ENCODE measurements around the gene UQCRFS1.
A peak's percentile ranks its signal among the peaks of the same experiment; 100 is the strongest.
"Not testable (repeated sequence)": the region's sequence is repeated elsewhere in the genome, so short reads cannot be mapped to it uniquely, and the experiment has no call there.

UQCRFS1 gene

DNA sequence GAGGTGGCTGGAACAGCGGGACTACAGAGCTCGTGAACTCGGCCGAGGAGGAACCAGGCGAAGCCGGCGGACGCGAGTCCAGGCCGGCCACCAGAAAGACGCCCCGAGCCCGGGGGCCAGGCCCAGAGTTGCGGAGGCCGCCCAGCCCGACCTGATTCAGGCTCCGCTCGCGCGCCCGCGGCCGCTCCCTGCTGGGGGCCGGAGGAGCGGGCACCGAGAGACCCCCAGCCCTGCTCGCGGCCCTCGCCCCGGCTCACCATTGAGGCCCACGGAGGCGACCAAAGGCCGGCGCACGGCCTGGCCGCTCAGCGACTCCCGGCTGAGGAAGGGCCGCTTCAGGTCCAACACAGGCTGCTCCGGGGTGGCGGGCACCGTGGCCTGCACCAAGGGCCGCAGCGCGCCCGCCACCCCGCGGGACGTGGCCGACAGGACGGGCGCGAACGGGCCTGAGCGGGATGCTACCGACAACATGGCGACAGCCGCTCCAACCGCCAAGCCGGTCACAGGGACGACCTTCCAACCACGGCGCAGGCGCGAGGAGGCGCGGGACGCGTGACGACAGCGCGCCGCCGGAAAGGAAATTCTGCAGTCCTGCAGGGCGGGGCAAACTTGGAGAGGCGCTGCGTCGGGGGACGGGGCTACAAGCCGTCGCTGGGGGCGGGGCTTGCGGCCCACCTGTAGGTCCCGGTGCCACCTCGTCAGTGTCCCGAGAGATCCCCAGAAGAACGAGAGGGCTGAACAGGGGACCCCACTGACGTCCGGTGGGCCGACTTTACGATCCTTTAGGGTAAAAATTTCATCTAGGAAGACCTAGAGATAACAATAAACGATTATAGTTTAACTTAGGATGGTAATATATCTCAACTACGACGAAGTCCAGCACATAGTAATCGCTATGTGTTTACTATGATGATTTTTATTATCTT, at the start of gene UQCRFS1:
TSS of gene UQCRFS1 (minus strand) at position 504 of the 926 bp plus-strand sequence. CDS start at position 471, 33 bp downstream.
- DNase-seq, result peak; percentile 94

- no peak for DNase-seq
Observed at GRCh38 chr19:29262085-29262484, 49.1 kb upstream of the UQCRFS1 start.

DNA sequence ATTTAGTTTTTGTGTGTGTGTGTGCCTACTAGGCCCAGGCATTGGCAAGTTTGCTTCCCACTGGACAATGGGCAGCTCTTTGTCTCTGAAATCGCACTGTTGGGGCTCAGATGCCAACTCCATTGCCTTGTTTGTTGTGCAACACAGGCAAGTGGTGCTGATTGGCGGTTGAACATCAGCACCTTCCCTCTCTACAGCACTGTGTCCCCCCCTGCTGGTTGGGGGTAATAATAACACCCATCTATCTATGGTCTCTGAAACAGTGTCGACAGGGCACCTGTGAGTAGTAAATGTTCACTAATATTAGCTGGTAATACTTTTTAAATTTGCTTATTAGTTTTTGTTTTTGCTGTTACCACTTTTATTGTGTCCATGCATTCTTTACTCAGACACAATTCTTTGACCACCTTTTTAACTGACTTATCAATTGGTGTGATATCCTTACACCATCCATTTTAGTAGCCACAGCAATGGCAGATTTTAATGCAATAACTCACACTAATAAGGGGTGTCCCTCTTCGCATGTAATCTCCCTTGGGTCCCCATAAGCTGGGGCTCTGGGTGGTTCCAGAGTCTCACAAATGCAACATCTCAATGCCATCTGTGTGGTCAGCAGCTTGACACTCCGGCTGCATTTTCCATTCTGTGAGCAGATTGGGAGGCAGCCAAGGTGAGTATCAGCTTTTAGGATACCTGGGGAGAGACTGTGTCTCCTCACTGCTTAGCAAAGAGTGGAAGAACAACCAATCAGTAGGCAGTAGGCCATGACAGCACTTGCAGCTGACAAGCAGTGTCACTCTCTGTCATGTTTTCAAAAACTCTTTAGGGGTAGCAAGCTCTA, 47.7 kb upstream of the UQCRFS1 start:
- peak; percentile 6 for DNase-seq

DNA sequence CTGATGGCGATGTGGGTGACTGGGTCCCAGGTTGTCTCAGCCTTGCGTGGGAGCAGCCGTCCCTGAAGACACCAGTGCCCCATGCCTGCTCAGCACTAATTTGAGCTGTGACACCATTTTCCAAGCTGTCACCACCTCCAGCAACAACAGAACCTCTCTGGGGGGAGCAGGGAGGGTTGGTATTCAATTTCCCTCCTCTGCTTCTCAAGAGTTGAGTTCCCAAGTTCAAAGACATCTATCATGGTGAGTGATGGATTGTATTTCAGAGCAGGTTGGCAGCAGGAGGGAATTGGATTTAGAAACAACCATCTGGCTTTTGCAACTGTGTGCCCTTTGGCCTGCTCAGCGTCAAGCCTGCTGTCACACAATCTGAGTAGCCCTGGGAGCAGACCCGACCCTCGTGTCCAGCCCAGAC, 46.9 kb upstream of the UQCRFS1 start:
- DNase-seq, result no peak

- no peak for DNase-seq
Observed at GRCh38 chr19:29259153-29259552, 46.2 kb upstream of the UQCRFS1 start.

- no peak for DNase-seq
Observed at GRCh38 chr19:29256516-29256915, 43.6 kb upstream of the UQCRFS1 start.

DNA sequence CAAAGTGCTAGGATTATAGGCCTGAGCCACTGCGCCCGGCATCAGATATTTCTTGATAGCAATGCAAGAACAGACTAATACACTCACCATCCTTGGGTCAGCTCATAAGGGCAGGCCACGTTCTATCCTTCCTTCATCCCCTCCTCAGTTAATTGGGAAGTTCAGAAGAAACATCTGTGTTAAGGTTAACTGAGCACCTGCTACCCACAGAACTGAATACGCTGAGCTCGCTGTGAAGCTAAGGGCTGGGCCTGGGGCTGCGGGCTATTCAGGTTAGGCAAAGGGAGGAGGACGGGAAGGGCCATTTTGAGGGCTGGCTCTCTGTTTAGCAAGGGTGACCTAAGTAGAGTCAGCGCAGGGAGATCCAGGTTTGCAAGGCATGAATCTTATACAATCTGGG, 43.0 kb upstream of the UQCRFS1 start:
- no peak for DNase-seq

GRCh38 chr19:29255006-29255405, 42.1 kb upstream of the UQCRFS1 start:
- DNase-seq, result no peak

GRCh38 chr19:29249798-29250197, 36.8 kb upstream of the UQCRFS1 start:
- not testable (repeated sequence) for DNase-seq

DNA sequence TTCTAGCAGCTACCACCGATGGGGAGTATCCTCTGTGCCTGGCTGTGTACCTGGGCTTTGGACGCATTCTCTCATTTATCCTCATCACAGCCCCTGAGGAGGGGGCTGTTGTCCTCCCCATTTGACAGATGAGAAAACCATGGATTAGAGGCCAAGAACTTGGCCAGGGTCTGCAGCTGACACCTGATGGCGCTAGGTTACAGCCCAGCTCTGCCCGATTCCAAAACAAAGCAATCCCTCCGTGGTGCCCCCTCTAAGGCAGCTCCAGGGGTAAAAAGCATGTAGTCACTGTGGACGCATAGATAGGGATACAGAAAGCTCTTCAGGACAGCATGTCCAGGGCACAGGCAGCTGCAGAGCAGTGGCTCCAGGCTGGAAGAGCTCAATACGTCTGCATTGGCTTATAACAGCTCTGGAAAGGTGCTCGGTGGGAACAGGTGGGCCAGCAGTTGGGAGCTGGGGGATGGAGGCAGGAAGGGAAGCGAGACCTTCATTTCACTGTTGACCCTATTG, 35.4 kb upstream of the UQCRFS1 start:
- DNase-seq, result no peak

DNA sequence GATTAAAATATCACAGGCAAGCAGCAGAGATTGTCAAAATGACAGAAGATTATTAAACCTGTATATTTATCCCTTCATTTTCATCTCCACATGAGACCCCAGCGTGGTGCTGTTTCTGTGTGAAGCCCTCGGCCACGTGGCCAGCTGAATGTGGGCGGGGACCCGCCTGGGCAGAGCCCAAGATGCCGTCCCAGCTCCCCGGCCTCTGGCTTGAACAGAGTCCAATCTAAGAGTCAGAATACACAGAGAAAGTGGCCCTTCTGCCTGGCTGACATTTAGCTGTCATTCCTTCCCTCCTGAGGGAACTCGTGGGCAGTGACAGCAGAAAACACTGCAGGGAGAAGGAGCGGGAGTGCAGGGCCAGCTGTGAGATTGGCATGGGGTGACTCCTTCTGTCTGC, 34.9 kb upstream of the UQCRFS1 start:
- no peak for DNase-seq

DNA sequence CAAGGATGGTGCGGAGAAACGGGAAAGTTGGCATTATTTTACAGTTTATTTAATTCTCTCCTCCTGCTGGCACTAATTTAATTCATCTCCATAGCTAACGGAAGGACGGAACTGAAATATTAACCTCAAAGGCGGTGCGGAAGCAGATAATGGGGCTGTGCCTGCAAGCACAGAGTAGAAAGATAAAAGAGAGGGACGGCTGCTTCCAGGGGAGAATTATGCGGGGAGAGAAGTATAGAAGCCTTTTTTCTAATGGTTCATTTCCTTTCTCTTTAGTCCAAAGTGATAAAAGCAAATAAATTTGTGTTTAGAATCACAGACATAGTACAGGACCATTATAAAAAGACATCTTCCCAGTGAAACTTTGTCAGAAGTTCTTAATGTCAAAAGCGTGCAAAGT, 34.5 kb upstream of the UQCRFS1 start:
- DNase-seq, result no peak

- DNase-seq, result no peak
Observed at GRCh38 chr19:29247051-29247450, 34.1 kb upstream of the UQCRFS1 start.

GRCh38 chr19:29245215-29245614, 32.3 kb upstream of the UQCRFS1 start:
- peak; percentile 22 for DNase-seq

- no peak for DNase-seq
Observed at GRCh38 chr19:29241324-29241723, 28.4 kb upstream of the UQCRFS1 start.

- DNase-seq, result no peak
Observed at GRCh38 chr19:29239213-29239776, 26.3 kb upstream of the UQCRFS1 start.

DNA sequence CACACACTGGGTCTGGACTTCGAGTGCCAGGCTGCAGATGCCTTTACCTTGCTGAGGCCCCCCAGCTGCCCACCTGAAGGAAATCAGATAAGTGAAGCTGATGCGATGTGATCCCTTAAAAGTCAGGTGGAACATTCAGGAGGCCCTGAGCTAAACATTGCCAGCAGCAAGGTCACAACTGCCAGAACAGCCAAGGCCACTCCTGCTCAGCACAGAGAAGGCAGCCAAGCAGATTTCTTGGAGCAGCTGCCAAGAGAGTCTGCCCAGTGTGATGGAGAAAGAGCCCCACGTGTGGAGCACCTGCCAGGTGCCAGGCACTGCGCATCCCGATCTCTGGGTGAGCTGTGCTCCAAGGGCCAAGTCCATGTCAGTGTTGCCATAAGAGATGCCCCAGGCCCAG, 20.6 kb upstream of the UQCRFS1 start:
- no peak for DNase-seq

DNA sequence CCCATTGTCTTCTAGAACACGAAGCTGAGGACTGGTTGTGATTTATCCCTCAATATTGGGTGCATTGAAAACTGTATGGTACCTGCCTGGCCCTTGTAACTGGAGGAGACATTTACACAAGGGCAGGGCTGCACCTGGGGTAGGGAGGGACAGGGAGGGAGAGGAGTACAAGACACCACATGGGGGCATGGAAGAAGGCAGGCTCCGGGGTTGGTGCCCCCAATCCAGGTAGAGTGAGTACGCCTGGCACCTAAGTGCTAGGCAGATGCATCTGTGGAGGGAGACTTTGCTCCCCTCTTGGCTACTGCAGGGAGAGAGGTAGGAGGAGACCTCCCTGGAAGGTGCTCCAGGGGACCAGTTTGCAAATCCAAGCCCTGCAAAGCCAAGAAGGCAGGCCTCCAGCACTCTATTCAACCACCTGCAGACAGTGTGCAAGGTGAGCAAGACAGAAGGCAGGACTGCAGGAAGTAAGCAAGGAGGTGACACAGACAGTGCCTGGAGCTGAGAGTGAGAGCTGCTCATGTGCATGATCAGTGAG, 19.4 kb upstream of the UQCRFS1 start:
- DNase-seq, result no peak

GRCh38 chr19:29231306-29231705, 18.4 kb upstream of the UQCRFS1 start:
- not testable (repeated sequence) for DNase-seq

GRCh38 chr19:29217616-29218015, 4.7 kb upstream of the UQCRFS1 start:
- no peak for DNase-seq

- DNase-seq, result no peak
Observed at GRCh38 chr19:29216021-29216420, 3.1 kb upstream of the UQCRFS1 start.

DNA sequence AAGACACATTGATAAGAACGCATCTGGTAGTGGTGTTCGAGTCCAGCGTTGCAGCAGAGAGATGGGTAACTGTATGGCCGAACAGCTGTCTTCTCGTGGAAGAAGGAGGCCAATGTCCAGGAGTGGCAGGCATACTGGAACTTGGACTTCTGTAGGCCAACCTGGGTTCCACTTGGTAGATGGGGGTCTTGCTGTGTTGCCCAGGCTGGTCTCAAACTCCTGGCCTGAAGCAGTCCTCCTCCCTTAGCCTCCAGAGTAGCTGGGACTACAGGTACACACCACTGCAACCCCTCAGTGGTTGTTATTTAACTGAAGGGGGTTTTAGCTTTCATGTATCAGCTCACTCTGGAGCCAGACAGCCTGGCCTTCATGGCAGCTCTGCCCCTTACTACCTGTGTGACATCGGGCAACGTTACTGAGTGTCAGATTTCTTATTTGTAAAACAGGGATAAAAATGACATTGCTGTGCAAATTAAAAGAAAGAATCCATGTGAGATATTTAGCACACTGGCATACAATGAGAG, 2.4 kb upstream of the UQCRFS1 start:
- DNase-seq, result no peak

- no peak for DNase-seq
Observed at GRCh38 chr19:29214411-29214810, 1.5 kb upstream of the UQCRFS1 start.
